GM23338 (cell line): ENCODE data around the gene PSMD6. TPM values are rescaled to one million over a fixed set of nuclear protein-coding genes. Genes with fewer than 3 reads are reported as not detected.

Experiments used
- ATAC-seq: fragments of 200-7000 bp; cut with Tn5 transposase; 3 replicates; pipeline ENCODE4 v1.9.1; 2020
- DNase-seq: peaks from one replicate; pipeline ENCODE4 v3.0.0-alpha.2; 2015; ENCODE audit warnings: low spot score
- H2AFZ ChIP-seq: fragments of 200-600 bp; sonication (generic); 2 replicates; pipeline ENCODE4 v1.8.0; 2016; ENCODE audit warnings: antibody characterized with exemption, mild to moderate bottlenecking, moderate library complexity
- H3F3A ChIP-seq: fragments of 200-600 bp; sonication (generic); replicated peaks from 2 replicates; pipeline ENCODE4 v1.8.0; 2017; ENCODE audit warnings: antibody characterized with exemption, mixed run types, low read depth
- H3K27ac ChIP-seq: fragments of 200-600 bp; sonication (generic); 2 replicates; pipeline ENCODE4 v1.6.1; 2016; ENCODE audit warnings: low read depth
- H3K27me3 ChIP-seq: fragments of 200-600 bp; sonication (generic); 2 replicates; pipeline ENCODE4 v1.8.0; 2016; ENCODE audit warnings: mild to moderate bottlenecking, mixed run types, moderate library complexity; ENCODE audit not compliant: insufficient read depth
- H3K36me3 ChIP-seq: fragments of 200-600 bp; sonication (generic); 2 replicates; pipeline ENCODE4 v1.8.0; 2016; ENCODE audit warnings: mild to moderate bottlenecking; ENCODE audit not compliant: insufficient read depth
- H3K4me1 ChIP-seq: fragments of 200-600 bp; sonication (generic); 2 replicates; pipeline ENCODE4 v1.8.0; 2016; ENCODE audit warnings: mild to moderate bottlenecking, moderate library complexity; ENCODE audit not compliant: insufficient read depth
- H3K4me2 ChIP-seq: fragments of 200-600 bp; sonication (generic); 2 replicates; pipeline ENCODE4 v1.7.1; 2017; ENCODE audit warnings: mixed run types
- H3K4me3 ChIP-seq: fragments of 200-600 bp; sonication (generic); 2 replicates; pipeline ENCODE4 v1.6.1; 2016; ENCODE audit warnings: mixed run types
- H3K79me2 ChIP-seq: fragments of 200-600 bp; sonication (generic); replicated peaks from 2 replicates; pipeline ENCODE4 v1.8.0; 2017; ENCODE audit warnings: mild to moderate bottlenecking; ENCODE audit not compliant: insufficient read depth
- H3K9me2 ChIP-seq: fragments of 200-600 bp; sonication (generic); 2 replicates; pipeline ENCODE4 v1.8.0; 2017; ENCODE audit not compliant: insufficient read depth
- H4K20me1 ChIP-seq: fragments of 200-600 bp; sonication (generic); replicated peaks from 2 replicates; pipeline ENCODE4 v1.8.0; 2017; ENCODE audit warnings: mild to moderate bottlenecking; ENCODE audit not compliant: insufficient read depth
- H3K27ac Mint-ChIP-seq: 2 replicates; pipeline ENCODE4 v1.8.0; 2020; ENCODE audit warnings: inconsistent platforms, mild to moderate bottlenecking, moderate library complexity, mixed read lengths
- H3K27me3 Mint-ChIP-seq: 3 replicates; pipeline ENCODE4 v1.8.0; 2022; ENCODE audit warnings: low read depth, mild to moderate bottlenecking, moderate library complexity, mixed read lengths, inconsistent platforms; ENCODE audit not compliant: insufficient read depth, poor library complexity
- H3K36me3 Mint-ChIP-seq: 3 replicates; pipeline ENCODE4 v1.8.0; 2021; ENCODE audit warnings: low read depth, mild to moderate bottlenecking, inconsistent platforms, moderate library complexity, mixed read lengths
- H3K4me1 Mint-ChIP-seq: 3 replicates; pipeline ENCODE4 v1.8.0; 2020; ENCODE audit warnings: mild to moderate bottlenecking, inconsistent platforms, mixed read lengths
- H3K4me3 Mint-ChIP-seq: 3 replicates; pipeline ENCODE4 v1.8.0; 2021; ENCODE audit warnings: moderate library complexity, mild to moderate bottlenecking, inconsistent platforms, mixed read lengths
- H3K9me3 Mint-ChIP-seq: 3 replicates; pipeline ENCODE4 v1.8.0; 2020; ENCODE audit warnings: moderate library complexity, mild to moderate bottlenecking, inconsistent platforms, mixed read lengths
- CREB1 ChIP-seq: fragments of 250-450 bp; sonication (Bioruptor Pico); IDR thresholded peaks from 2 replicates; pipeline ENCODE4 v1.5.0; 2020; ENCODE audit warnings: low read depth, mild to moderate bottlenecking, moderate library complexity
- ETS1 ChIP-seq: IDR thresholded peaks from 2 replicates; pipeline ENCODE4 v1.6.1; 2016; ENCODE audit warnings: antibody characterized with exemption
- EZH2 ChIP-seq: fragments of 200-600 bp; sonication (generic); IDR thresholded peaks from one replicate; pipeline ENCODE4 v1.8.0; 2017; ENCODE audit warnings: antibody characterized with exemption, mild to moderate bottlenecking, low read depth; ENCODE audit not compliant: unreplicated experiment
- EZH2phosphoT487 ChIP-seq: fragments of 200-600 bp; sonication (generic); IDR thresholded peaks from one replicate; pipeline ENCODE4 v1.8.1; 2018; ENCODE audit warnings: antibody characterized with exemption; ENCODE audit not compliant: unreplicated experiment
- JUNB ChIP-seq: IDR thresholded peaks from one replicate; pipeline ENCODE4 v1.6.1; 2016; ENCODE audit warnings: antibody characterized with exemption; ENCODE audit not compliant: unreplicated experiment
- NANOG ChIP-seq: IDR thresholded peaks from 2 replicates; pipeline ENCODE4 v1.6.1; 2016; ENCODE audit warnings: antibody characterized with exemption, borderline replicate concordance
- POLR2AphosphoS5 ChIP-seq: IDR thresholded peaks from 2 replicates; pipeline ENCODE4 v1.6.1; 2016; ENCODE audit warnings: antibody characterized with exemption, low read depth
- REST ChIP-seq: IDR thresholded peaks from one replicate; pipeline ENCODE4 v1.6.1; 2018; ENCODE audit warnings: antibody characterized with exemption; ENCODE audit not compliant: unreplicated experiment
- STAT1 ChIP-seq: IDR thresholded peaks from one replicate; pipeline ENCODE4 v1.6.1; 2016; ENCODE audit warnings: antibody characterized with exemption; ENCODE audit not compliant: unreplicated experiment
- ZNF114 ChIP-seq: fragments of 250-450 bp; sonication (Bioruptor Pico); IDR thresholded peaks from 2 replicates; pipeline ENCODE4 v1.5.0; 2020; ENCODE audit warnings: mild to moderate bottlenecking, moderate library complexity
- ZNF331 ChIP-seq: fragments of 250-450 bp; sonication (Bioruptor Pico); IDR thresholded peaks from 2 replicates; pipeline ENCODE4 v1.5.0; 2020; ENCODE audit warnings: low read depth, mild to moderate bottlenecking, moderate library complexity
- ZNF462 ChIP-seq: fragments of 250-450 bp; sonication (Bioruptor Pico); IDR thresholded peaks from 2 replicates; pipeline ENCODE4 v1.5.0; 2020; ENCODE audit warnings: mild to moderate bottlenecking, moderate library complexity
- polyA plus RNA-seq: library from polyadenylated mRNA; unstranded; fragments of >200 nt; fragmentation: Nextera tagmentation; extraction: Ambion mirVana; gene quantifications from 2 replicates; pipeline ENCODE4 v1.2.1, GENCODE V29; 2016
- total RNA-seq: library from RNA; depleted of rRNA; stranded (reverse); fragments of >200 nt; shearing (Covaris generic); gene quantifications from 2 replicates; pipeline ENCODE4 v1.2.3, GENCODE V29; 2014
- TF ChIP-seq, protein P1 (sequence below), 2 experiments: fragments of 200-600 bp in 1 of 2; sonication (generic) in 1 of 2; conservative IDR thresholded peaks; 2 replicates each; pipeline versions ENCODE4 v1.5.1 to v1.6.1; 2016 to 2017; ENCODE audit warnings: antibody characterized with exemption in 2 of 2, low read depth in 2 of 2, mild to moderate bottlenecking in 2 of 2, moderate library complexity in 1 of 2

PSMD6 gene
- total and polyA plus RNA-seq, 2 experiments from 2014 or later, result 98.1 to 205 TPM

- H3K36me3 ChIP-seq, result no peaks in the 10 kb centered on the region
- Mint-ChIP-seq H3K27me3 (peaks cover 2% of the 10 kb centered on the region), H3K4me3 (no peak overlapping the region), H3K36me3 (peaks cover 7% of the 10 kb centered on the region; the same call in 2 of the 3 replicates), H3K4me1 (peaks cover 8% of the 10 kb centered on the region), H3K9me3 (no peaks in the 10 kb centered on the region), H3K27ac (no peak overlapping the region)
- TF ChIP-seq NANOG (no peak), EZH2 (no peak), POLR2AphosphoS5 (no peak), REST (no peak), ZNF462 (no peak), ETS1 (no peak), ZNF331 (CRISPR knock-in tag) (no peak), ZNF114 (CRISPR knock-in tag) (no peak), JUNB (no peak), EZH2phosphoT487 (no peak), CREB1 (no peak), STAT1 (no peak)
- TF ChIP-seq, protein P1, sequence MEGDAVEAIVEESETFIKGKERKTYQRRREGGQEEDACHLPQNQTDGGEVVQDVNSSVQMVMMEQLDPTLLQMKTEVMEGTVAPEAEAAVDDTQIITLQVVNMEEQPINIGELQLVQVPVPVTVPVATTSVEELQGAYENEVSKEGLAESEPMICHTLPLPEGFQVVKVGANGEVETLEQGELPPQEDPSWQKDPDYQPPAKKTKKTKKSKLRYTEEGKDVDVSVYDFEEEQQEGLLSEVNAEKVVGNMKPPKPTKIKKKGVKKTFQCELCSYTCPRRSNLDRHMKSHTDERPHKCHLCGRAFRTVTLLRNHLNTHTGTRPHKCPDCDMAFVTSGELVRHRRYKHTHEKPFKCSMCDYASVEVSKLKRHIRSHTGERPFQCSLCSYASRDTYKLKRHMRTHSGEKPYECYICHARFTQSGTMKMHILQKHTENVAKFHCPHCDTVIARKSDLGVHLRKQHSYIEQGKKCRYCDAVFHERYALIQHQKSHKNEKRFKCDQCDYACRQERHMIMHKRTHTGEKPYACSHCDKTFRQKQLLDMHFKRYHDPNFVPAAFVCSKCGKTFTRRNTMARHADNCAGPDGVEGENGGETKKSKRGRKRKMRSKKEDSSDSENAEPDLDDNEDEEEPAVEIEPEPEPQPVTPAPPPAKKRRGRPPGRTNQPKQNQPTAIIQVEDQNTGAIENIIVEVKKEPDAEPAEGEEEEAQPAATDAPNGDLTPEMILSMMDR (conservative IDR thresholded peaks at IDR 0.05; ENCODE audit: low read depth in 2 of 2), result no peak
- no peak overlapping the region for H3K4me2 ChIP-seq
- no peaks in the 10 kb centered on the region for H3K9me2 ChIP-seq
- no peak overlapping the region for H3K4me3 ChIP-seq
- no peak overlapping the region for H3K27ac ChIP-seq
- DNase-seq (no peak), ATAC-seq (no peak)
- H3K4me1 ChIP-seq, result no peaks in the 10 kb centered on the region
- no peak overlapping the region for H2AFZ ChIP-seq
- H3K79me2 ChIP-seq, result peaks cover 19% of the 10 kb centered on the region
- no peaks in the 10 kb centered on the region for H4K20me1 ChIP-seq
- no peaks in the 10 kb centered on the region for H3K27me3 ChIP-seq
- no peaks in the 10 kb centered on the region for H3F3A ChIP-seq
Observed at GRCh38 chr3:63980019-63980418, 43.3 kb downstream of the PSMD6 start.
